Vagina (tissue), 2 donors: ENCODE data around the gene UBASH3B. TPM values are rescaled to one million over a fixed set of nuclear protein-coding genes. Genes with fewer than 3 reads are reported as not detected.
"Not testable (repeated sequence)": the region's sequence is repeated elsewhere in the genome, so short reads cannot be mapped to it uniquely, and the experiment has no call there.

Experiments used
- DNase-seq, 2 donors: peaks; one replicate each; pipeline ENCODE4 v3.0.0-alpha.2; 2017; ENCODE audit errors: extremely low spot score in 2 of 2
- H3K27ac ChIP-seq: fragments of 200-600 bp; sonication (generic); one replicate; pipeline ENCODE4 v1.5.1; 2019
- H3K27me3 ChIP-seq: fragments of 200-600 bp; sonication (generic); one replicate; pipeline ENCODE4 v1.5.1; 2019
- H3K36me3 ChIP-seq, 2 donors: fragments of 200-600 bp; sonication (generic); one replicate each; pipeline ENCODE4 v1.5.1; 2017 to 2019
- H3K4me1 ChIP-seq: fragments of 200-600 bp; sonication (generic); one replicate; pipeline ENCODE4 v1.5.1; 2019
- H3K4me3 ChIP-seq, 2 donors: fragments of 200-600 bp; sonication (generic); 1 replicate in 1 of 2; 2 replicates in 1 of 2; pipeline ENCODE4 v1.5.1; 2016 to 2019
- H3K9me3 ChIP-seq: fragments of 200-600 bp; sonication (generic); one replicate; pipeline ENCODE4 v1.5.1; 2019
- POLR2A ChIP-seq, 2 donors: fragments of 450-650 bp; IDR thresholded peaks; one replicate each; pipeline ENCODE4 v1.6.1; 2017; ENCODE audit warnings: antibody characterized with exemption in 2 of 2, mild to moderate bottlenecking in 2 of 2, moderate library complexity in 2 of 2
- POLR2AphosphoS5 ChIP-seq, 2 donors: sonication (generic); formaldehyde crosslinking; IDR thresholded peaks; one replicate each; pipeline ENCODE4 v1.9.0; 2017; ENCODE audit warnings: antibody characterized with exemption in 2 of 2, mild to moderate bottlenecking in 2 of 2, low read depth in 1 of 2; ENCODE audit not compliant: insufficient read depth in 1 of 2
- intact Hi-C: fragments of 100-400 bp; cut with DNase I; formaldehyde crosslinking; loops from one replicate; pipeline ENCODE4 v1.15.1; 2023
- total RNA-seq: library from RNA; depleted of rRNA; stranded (reverse); fragments of >200 nt; gene quantifications from one replicate; pipeline ENCODE4 v1.2.3, GENCODE V29; 2016
- TF ChIP-seq, protein P1 (sequence below), 3 experiments: fragments of 450-650 bp in 2 of 3; fragments of 200-600 bp in 1 of 3; sonication (generic) in 1 of 3; IDR thresholded peaks; one replicate each; pipeline ENCODE4 v1.5.1; 2017 to 2019; ENCODE audit warnings: antibody characterized with exemption in 3 of 3, mild to moderate bottlenecking in 2 of 3, moderate library complexity in 2 of 3

UBASH3B gene
- total RNA-seq, 1 donor from 2014 or later, result 2.2 TPM

GRCh38 chr11:122617926-122618325, 37.6 kb upstream of the UBASH3B start:
- Histone ChIP-seq H3K27me3 (no peaks in the 10 kb centered on the region), H3K9me3 (no peaks in the 10 kb centered on the region), H3K4me1 (no peaks in the 10 kb centered on the region), H3K4me3 (no peak overlapping the region), H3K36me3 (no peaks in the 10 kb centered on the region), H3K27ac (no peak overlapping the region)
- intact Hi-C loops, result no loop called here
- no peak for DNase-seq
- no peak for TF ChIP-seq POLR2AphosphoS5 (IDR thresholded peaks at IDR 0.05; ENCODE audit: insufficient read depth in 1 of 2, low read depth in 1 of 2)
- TF ChIP-seq POLR2A (IDR thresholded peaks at IDR 0.05), result no peak
- TF ChIP-seq, protein P1, sequence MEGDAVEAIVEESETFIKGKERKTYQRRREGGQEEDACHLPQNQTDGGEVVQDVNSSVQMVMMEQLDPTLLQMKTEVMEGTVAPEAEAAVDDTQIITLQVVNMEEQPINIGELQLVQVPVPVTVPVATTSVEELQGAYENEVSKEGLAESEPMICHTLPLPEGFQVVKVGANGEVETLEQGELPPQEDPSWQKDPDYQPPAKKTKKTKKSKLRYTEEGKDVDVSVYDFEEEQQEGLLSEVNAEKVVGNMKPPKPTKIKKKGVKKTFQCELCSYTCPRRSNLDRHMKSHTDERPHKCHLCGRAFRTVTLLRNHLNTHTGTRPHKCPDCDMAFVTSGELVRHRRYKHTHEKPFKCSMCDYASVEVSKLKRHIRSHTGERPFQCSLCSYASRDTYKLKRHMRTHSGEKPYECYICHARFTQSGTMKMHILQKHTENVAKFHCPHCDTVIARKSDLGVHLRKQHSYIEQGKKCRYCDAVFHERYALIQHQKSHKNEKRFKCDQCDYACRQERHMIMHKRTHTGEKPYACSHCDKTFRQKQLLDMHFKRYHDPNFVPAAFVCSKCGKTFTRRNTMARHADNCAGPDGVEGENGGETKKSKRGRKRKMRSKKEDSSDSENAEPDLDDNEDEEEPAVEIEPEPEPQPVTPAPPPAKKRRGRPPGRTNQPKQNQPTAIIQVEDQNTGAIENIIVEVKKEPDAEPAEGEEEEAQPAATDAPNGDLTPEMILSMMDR (IDR thresholded peaks at IDR 0.05), result no peak

DNA sequence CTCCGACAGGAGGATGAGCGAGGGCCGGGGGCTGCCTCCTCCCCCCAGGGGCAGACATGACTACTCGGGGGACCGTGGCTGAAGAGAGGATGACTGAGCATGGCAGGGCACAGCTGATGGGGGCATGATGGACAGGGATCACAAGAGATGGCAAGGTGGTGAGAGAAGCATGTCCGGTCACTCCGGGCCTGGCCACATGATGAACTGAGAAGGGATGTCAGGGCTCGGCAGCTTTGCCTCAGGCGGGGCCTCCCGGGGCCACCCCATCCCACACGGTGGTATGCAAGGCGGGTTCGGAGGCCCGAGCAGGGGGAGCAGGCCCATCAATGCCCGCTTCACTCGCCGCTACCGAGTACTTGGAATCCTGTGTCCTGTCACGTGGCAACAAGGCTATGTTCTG, 36.6 kb upstream of the UBASH3B start:
- H3K4me3 ChIP-seq, result no peak overlapping the region
- TF ChIP-seq POLR2AphosphoS5 (IDR thresholded peaks at IDR 0.05; ENCODE audit: insufficient read depth in 1 of 2, low read depth in 1 of 2) (no peak), POLR2A (IDR thresholded peaks at IDR 0.05) (no peak)
- TF ChIP-seq, protein P1 (IDR thresholded peaks at IDR 0.05), result no peak
- H3K27me3 ChIP-seq, result no peaks in the 10 kb centered on the region
- no peaks in the 10 kb centered on the region for H3K4me1 ChIP-seq
- intact Hi-C loops, result no loop called here
- no peak for DNase-seq
- H3K27ac ChIP-seq, result no peak overlapping the region
- no peaks in the 10 kb centered on the region for H3K9me3 ChIP-seq
- H3K36me3 ChIP-seq, result no peaks in the 10 kb centered on the region

GRCh38 chr11:122619757-122620156, 35.8 kb upstream of the UBASH3B start:
- intact Hi-C loops, result no loop called here
- no peaks in the 10 kb centered on the region for H3K36me3 ChIP-seq

GRCh38 chr11:122625501-122625900, 30.0 kb upstream of the UBASH3B start:
- H3K9me3 ChIP-seq, H3K36me3 ChIP-seq, H3K27ac ChIP-seq, DNase-seq, H3K27me3 ChIP-seq, intact Hi-C loops, H3K4me3 ChIP-seq, H3K4me1 ChIP-seq: not testable (repeated sequence)

More at GRCh38 chr11:122619757-122620156, 35.8 kb upstream of the UBASH3B start:
- no peaks in the 10 kb centered on the region for H3K27me3 ChIP-seq
- H3K4me1 ChIP-seq, result no peaks in the 10 kb centered on the region
- DNase-seq, result no peak
- no peak overlapping the region for H3K4me3 ChIP-seq
- no peaks in the 10 kb centered on the region for H3K9me3 ChIP-seq
- TF ChIP-seq POLR2A (IDR thresholded peaks at IDR 0.05), result no peak
- no peak overlapping the region for H3K27ac ChIP-seq

GRCh38 chr11:122625976-122626665, 29.4 kb upstream of the UBASH3B start:
- Histone ChIP-seq H3K4me1 (no peaks in the 10 kb centered on the region), H3K27me3 (no peaks in the 10 kb centered on the region), H3K36me3 (no peaks in the 10 kb centered on the region), H3K4me3 (no peak overlapping the region), H3K9me3 (no peaks in the 10 kb centered on the region), H3K27ac (no peak overlapping the region)
- DNase-seq, result no peak
- intact Hi-C loops, result no loop called here
- TF ChIP-seq POLR2A (IDR thresholded peaks at IDR 0.05) (no peak), POLR2AphosphoS5 (IDR thresholded peaks at IDR 0.05; ENCODE audit: insufficient read depth in 1 of 2, low read depth in 1 of 2) (no peak)
- TF ChIP-seq, protein P1 (IDR thresholded peaks at IDR 0.05), result no peak

- intact Hi-C loops, result no loop called here
- H3K27me3 ChIP-seq, result no peaks in the 10 kb centered on the region
- H3K9me3 ChIP-seq, result no peaks in the 10 kb centered on the region
- H3K36me3 ChIP-seq, result no peaks in the 10 kb centered on the region
- TF ChIP-seq, protein P1 (IDR thresholded peaks at IDR 0.05), result no peak
- no peak for TF ChIP-seq POLR2AphosphoS5 (IDR thresholded peaks at IDR 0.05; ENCODE audit: insufficient read depth in 1 of 2, low read depth in 1 of 2)
- TF ChIP-seq POLR2A (IDR thresholded peaks at IDR 0.05), result no peak
- no peak overlapping the region for H3K27ac ChIP-seq
- H3K4me1 ChIP-seq, result no peaks in the 10 kb centered on the region
- DNase-seq, result no peak
- no peak overlapping the region for H3K4me3 ChIP-seq
These were observed 27.8 kb upstream of the UBASH3B start for GRCh38 chr11:122627745-122628144.
